ENCODE results near the gene ZNF423. TPM values are rescaled to one million over a fixed set of nuclear protein-coding genes. Genes with fewer than 3 reads are reported as not detected.
"Not testable (repeated sequence)": the region's sequence is repeated elsewhere in the genome, so short reads cannot be mapped to it uniquely, and the experiment has no call there.

ZNF423 gene
- total and polyA plus RNA-seq, 2 experiments from 2014 or later, result 12.3 to 22.2 TPM

DNA sequence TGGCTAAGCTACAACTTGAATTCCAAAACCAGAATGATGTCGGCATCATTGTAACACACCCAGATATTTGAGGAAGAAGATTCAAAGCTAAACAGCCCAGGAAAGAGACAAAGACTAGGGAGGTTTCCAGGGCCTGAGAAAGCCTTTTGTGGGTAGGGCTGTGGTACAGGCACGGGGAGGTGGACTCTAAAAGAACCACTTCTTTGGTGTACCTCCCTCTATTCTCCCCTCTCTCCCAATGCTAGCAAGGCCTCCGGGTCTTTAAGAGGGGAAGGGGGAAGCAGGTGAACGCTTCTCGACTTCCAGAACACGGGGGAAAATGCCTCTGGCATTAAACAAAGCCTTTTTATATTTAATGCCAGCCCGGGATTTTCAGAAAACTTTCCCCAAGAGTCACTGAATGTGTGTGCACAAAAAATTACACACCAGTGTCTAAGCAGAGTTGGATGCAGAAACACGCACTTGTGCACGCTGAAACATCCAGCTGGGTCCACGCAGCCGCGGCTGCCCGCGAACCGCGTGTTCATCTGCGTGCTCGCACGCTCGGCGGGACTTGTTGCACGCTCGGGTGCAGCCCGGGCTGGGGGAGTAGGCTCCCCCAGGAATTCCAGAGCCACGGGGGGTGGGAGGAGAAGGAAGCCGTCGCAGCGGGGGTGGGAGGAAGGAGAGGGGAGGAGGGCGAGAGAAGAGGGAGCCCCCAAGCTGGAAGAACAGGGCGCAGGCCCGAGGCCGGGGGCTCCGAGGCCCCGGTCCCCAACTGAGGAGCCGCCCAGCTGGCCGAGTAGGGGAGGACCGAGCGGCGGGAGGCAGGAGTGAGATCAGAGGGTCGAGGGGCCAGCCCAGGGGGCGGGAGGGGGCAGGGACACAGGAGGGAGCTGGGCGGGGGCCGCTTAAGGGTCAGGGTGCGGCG, 20.1 kb upstream of the ZNF423 start:
- H3K4me1 ChIP-seq (ENCODE audit: low read depth), result no peaks in the 10 kb centered on the region
- no peak overlapping the region for H3K27ac ChIP-seq
- H3K4me3 ChIP-seq, result no peak overlapping the region
- no peaks in the 10 kb centered on the region for H3K9me3 ChIP-seq (ENCODE audit: low read depth)
- no peaks in the 10 kb centered on the region for H3K27me3 ChIP-seq
- no peaks in the 10 kb centered on the region for H3K36me3 ChIP-seq
- no peak for TF ChIP-seq CTCF (IDR thresholded peaks at IDR 0.05; ENCODE audit: low read depth, low read length)
- DNase-seq (ENCODE audit: low read depth in 1 of 2, low spot score in 1 of 2), result no peak

DNA sequence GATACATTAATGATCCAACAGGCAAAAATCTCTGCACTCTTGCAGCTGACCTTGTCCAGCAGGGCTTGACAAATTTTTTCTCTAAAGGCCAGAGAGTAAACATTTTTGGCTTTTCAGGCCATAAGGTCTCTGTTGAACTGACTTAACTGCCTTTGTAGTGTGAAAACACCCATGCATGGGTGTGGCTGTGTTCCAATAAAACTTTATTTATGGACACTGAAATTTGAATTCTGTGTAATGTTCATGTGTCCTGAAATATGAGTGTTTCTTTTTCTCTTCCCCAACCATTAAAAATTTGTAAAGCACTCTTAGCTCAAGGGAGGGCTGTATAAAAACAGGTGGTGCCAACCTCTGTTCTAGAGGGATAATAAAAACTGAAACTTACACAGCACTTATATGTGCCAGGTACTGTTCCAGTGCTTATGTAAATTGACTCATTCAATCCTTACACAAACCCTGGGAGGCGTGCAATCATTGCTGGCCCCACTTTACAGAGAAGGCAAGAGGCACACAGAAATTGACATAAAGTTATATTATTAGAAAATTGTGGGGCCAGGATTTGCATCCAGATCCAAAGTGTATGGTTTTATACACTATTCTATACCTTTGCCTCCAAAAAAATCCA, 18.8 kb upstream of the ZNF423 start:
- Histone ChIP-seq H3K36me3 (no peaks in the 10 kb centered on the region), H3K4me1 (ENCODE audit: low read depth) (no peaks in the 10 kb centered on the region), H3K27ac (no peak overlapping the region), H3K27me3 (no peaks in the 10 kb centered on the region), H3K4me3 (no peak overlapping the region), H3K9me3 (ENCODE audit: low read depth) (no peaks in the 10 kb centered on the region)
- no peak for TF ChIP-seq CTCF (IDR thresholded peaks at IDR 0.05; ENCODE audit: low read depth, low read length)
- no peak for DNase-seq (ENCODE audit: low read depth in 1 of 2, low spot score in 1 of 2)

DNA sequence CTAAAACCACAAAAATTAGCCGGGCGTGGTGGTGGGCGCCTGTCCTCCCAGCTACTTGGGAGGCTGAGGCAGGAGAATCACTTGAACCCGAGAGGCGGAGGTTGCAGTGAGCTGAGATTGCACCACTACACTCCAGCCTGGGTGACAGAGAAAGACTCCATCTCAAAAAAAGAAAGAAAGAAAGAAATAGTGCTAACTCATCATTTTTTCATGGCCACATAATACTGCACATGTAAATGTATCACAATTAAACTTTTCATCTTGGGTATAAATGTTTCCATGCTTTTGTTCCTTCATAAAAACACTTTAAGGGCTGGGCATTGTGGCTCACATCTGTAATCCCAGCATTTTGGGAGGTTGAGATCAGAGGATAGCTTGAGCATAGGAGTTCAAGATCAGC, 15.9 kb upstream of the ZNF423 start:
- H3K4me3 ChIP-seq; H3K27ac ChIP-seq; H3K9me3 ChIP-seq (ENCODE audit: low read depth); H3K36me3 ChIP-seq; DNase-seq (ENCODE audit: low read depth in 1 of 2, low spot score in 1 of 2); H3K4me1 ChIP-seq (ENCODE audit: low read depth); H3K27me3 ChIP-seq: not testable (repeated sequence)

GRCh38 chr16:49869731-49870130, 13.8 kb upstream of the ZNF423 start:
- TF ChIP-seq CTCF (IDR thresholded peaks at IDR 0.05; ENCODE audit: low read depth, low read length), result no peak
- H3K4me1 ChIP-seq (ENCODE audit: low read depth), result peaks cover 7% of the 10 kb centered on the region
- no peaks in the 10 kb centered on the region for H3K27me3 ChIP-seq

GRCh38 chr16:49867796-49868668, 12.1 kb upstream of the ZNF423 start:
- Histone ChIP-seq H3K27ac (no peak overlapping the region), H3K4me1 (ENCODE audit: low read depth) (peaks cover 7% of the 10 kb centered on the region)

More at GRCh38 chr16:49869731-49870130, 13.8 kb upstream of the ZNF423 start:
- no peak overlapping the region for H3K4me3 ChIP-seq
- no peaks in the 10 kb centered on the region for H3K36me3 ChIP-seq
- no peaks in the 10 kb centered on the region for H3K9me3 ChIP-seq (ENCODE audit: low read depth)
- no peak overlapping the region for H3K27ac ChIP-seq
- no peak for DNase-seq (ENCODE audit: low read depth in 1 of 2, low spot score in 1 of 2)

More at GRCh38 chr16:49867796-49868668, 12.1 kb upstream of the ZNF423 start:
- Histone ChIP-seq H3K9me3 (ENCODE audit: low read depth) (no peaks in the 10 kb centered on the region), H3K27me3 (no peaks in the 10 kb centered on the region), H3K4me3 (no peak overlapping the region), H3K36me3 (no peaks in the 10 kb centered on the region)
- DNase-seq (ENCODE audit: low read depth in 1 of 2, low spot score in 1 of 2), result no peak
- TF ChIP-seq CTCF (IDR thresholded peaks at IDR 0.05; ENCODE audit: low read depth, low read length), result no peak
